Motor neuron (in vitro differentiated cells): Measurements from ENCODE around the gene CD79A. TPM values are rescaled to one million over a fixed set of nuclear protein-coding genes. Genes with fewer than 3 reads are reported as not detected.

Experiments
- ATAC-seq, 8 experiments: fragments of 200-7000 bp; cut with Tn5 transposase; replicated peaks in 6 of 8; 2 replicates each; pipeline ENCODE4 v1.8.0; 2021; ENCODE audit warnings: mild to moderate bottlenecking in 8 of 8, moderate library complexity in 8 of 8
- H3K27ac ChIP-seq, 2 donors: fragments of 250-450 bp; sonication (Bioruptor Pico); 2 replicates each; pipeline ENCODE4 v1.9.0; 2021; ENCODE audit warnings: antibody characterized with exemption in 2 of 2, mild to moderate bottlenecking in 2 of 2, moderate library complexity in 1 of 2
- H3K4me1 ChIP-seq, 2 donors: fragments of 250-450 bp; sonication (Bioruptor Pico); replicated peaks in 1 of 2; 2 replicates each; pipeline ENCODE4 v1.6.1; 2021; ENCODE audit warnings: antibody characterized with exemption in 2 of 2, mild to moderate bottlenecking in 2 of 2, moderate library complexity in 1 of 2
- H3K4me3 ChIP-seq, 5 donors: fragments of 250-450 bp; sonication (Bioruptor Pico); 2 replicates each; pipeline ENCODE4 v1.9.0; 2021; ENCODE audit warnings: antibody characterized with exemption in 5 of 5, mild to moderate bottlenecking in 5 of 5, moderate library complexity in 4 of 5
- WGBS, 10 experiments: fragments of 450-650 bp; shearing (Covaris generic); methylation state at CpG; one replicate each; pipeline ENCODE4 v1.0.0; 2022; 5-methylcytosine and 5-hydroxymethylcytosine counted together
- in situ Hi-C, 9 experiments: fragments of 400-800 bp; cut with MboI; loops; one replicate each; pipeline ENCODE4 v1.15.0; 2021; ENCODE audit warnings: low sequenced_read_pairs in 9 of 9, low pct_unique_long_range_greater_than_20kb in 2 of 9; ENCODE audit not compliant: unreplicated experiment in 9 of 9
- total RNA-seq, 8 experiments: library from RNA; unstranded; fragments of 300-600 nt; gene quantifications; 2 replicates each; pipeline versions ENCODE4 v1.2.3 to v1.2.4, GENCODE V29; 2022

The CD79A gene
- total RNA-seq, 8 experiments from 2014 or later: 0.27 to 1.1 (median 0.41) TPM; not detected in 1

GRCh38 chr19:41879670-41880328 lies 2.7 kb downstream of the CD79A start:
- WGBS, 10 experiments: 56 to 92% (median 67%) methylated on average over 1 to 3 of the region's 7 CpGs; no CpG with 5 or more reads in 6 of the 10 experiments
- Histone ChIP-seq H3K4me3 (no peak overlapping the region), H3K27ac (no peak overlapping the region), H3K4me1 (peaks cover 4 to 7% of the 10 kb centered on the region in 2 donors)
- in situ Hi-C loops: loop anchor here in 2 of 9 experiments (10.0 kb wide), 1 partner anchor 75 kb away; the partner anchor contains the start of gene RABAC1 (in 2 of the 2)
- ATAC-seq: no peak

- Histone ChIP-seq H3K27ac (no peak overlapping the region), H3K4me3 (no peak overlapping the region), H3K4me1 (peaks cover 9 to 12% of the 10 kb centered on the region in 2 donors)
- ATAC-seq: no peak
- in situ Hi-C loops: loop anchor here in 1 of 9 experiments (10.0 kb wide), 1 partner anchor 74 kb away; the partner anchor contains the start of gene RABAC1
- 40% methylated on average over 1 of the region's 5 CpGs; no CpG with 5 or more reads in 9 of the 10 experiments for WGBS, 10 experiments
Measured at GRCh38 chr19:41880329-41880708, 3.2 kb downstream of the CD79A start.

- Histone ChIP-seq H3K27ac (no peak within 1 kb of the TSS), H3K4me1 (peaks cover 9 to 12% of the 10 kb centered on the region in 2 donors), H3K4me3 (peak within 1 kb of the TSS; percentile 54 to 91 (median 79))
- in situ Hi-C loops: loop anchor here in 1 of 9 experiments (10.0 kb wide), 1 partner anchor 72 kb away; the partner anchor contains the start of gene RABAC1
- peak in 1 of 8 experiments; percentile 2 for ATAC-seq
- 0 to 31% (median 14%) methylated on average over 2 to 5 of the region's 80 CpGs for WGBS, 10 experiments
Measured at GRCh38 chr19:41882568-41883462, 5.7 kb downstream of the CD79A start, which contains the start of gene ARHGEF1. ARHGEF1 (plus strand) TSS chr19:41883184; CDS start chr19:41888083, 4,899 bp downstream.

GRCh38 chr19:41883463-41883820 lies 6.4 kb downstream of the CD79A start:
- in situ Hi-C loops: loop anchor here in 1 of 9 experiments (10.0 kb wide), 1 partner anchor 71 kb away; the partner anchor contains the start of gene RABAC1
- Histone ChIP-seq H3K4me1 (peaks cover 9 to 12% of the 10 kb centered on the region in 2 donors), H3K4me3 (peak overlapping the region; percentile 54 to 91 (median 79)), H3K27ac (no peak overlapping the region)
- WGBS, 10 experiments: 0 to 6% (median 3%) methylated on average over 2 to 10 of the region's 23 CpGs; no CpG with 5 or more reads in 5 of the 10 experiments
- no peak for ATAC-seq

GRCh38 chr19:41883821-41884733 lies 7.0 kb downstream of the CD79A start:
- H3K27ac ChIP-seq: peak overlapping the region in 1 of 2 donors; percentile 73
- in situ Hi-C loops: loop anchor here in 1 of 9 experiments (10.0 kb wide), 1 partner anchor 71 kb away; the partner anchor contains the start of gene RABAC1

GRCh38 chr19:41886761-41887710 lies 10.0 kb downstream of the CD79A start:
- ATAC-seq: peak in 2 of 8 experiments; percentile 6 to 14
- Histone ChIP-seq H3K27ac (no peak overlapping the region), H3K4me1 (peaks cover 9 to 12% of the 10 kb centered on the region in 2 donors), H3K4me3 (no peak overlapping the region)
- in situ Hi-C loops: loop anchor here in 1 of 9 experiments (10.0 kb wide), 1 partner anchor 68 kb away; the partner anchor contains the start of gene RABAC1
- WGBS, 10 experiments: 35 to 87% (median 74%) methylated on average over 1 to 12 of the region's 13 CpGs; no CpG with 5 or more reads in 2 of the 10 experiments

More at GRCh38 chr19:41883821-41884733, 7.0 kb downstream of the CD79A start:
- ATAC-seq: peak; percentile 86 to 98 (median 98)
- H3K4me1 ChIP-seq: peaks cover 9 to 12% of the 10 kb centered on the region in 2 donors
- WGBS, 10 experiments: 0% methylated on average over 1 to 11 of the region's 66 CpGs; no CpG with 5 or more reads in 2 of the 10 experiments
- peak overlapping the region; percentile 54 to 91 (median 79) for H3K4me3 ChIP-seq

- in situ Hi-C loops: loop anchor here in 1 of 9 experiments (10.0 kb wide), 1 partner anchor 67 kb away; the partner anchor contains the start of gene RABAC1
- ATAC-seq: peak in 2 of 8 experiments; percentile 35 to 39
- WGBS, 10 experiments: 60 to 71% methylated on average over 1 to 10 of the region's 17 CpGs; no CpG with 5 or more reads in 8 of the 10 experiments
- H3K4me3 ChIP-seq: no peak overlapping the region
- H3K27ac ChIP-seq: no peak overlapping the region
- H3K4me1 ChIP-seq: peaks cover 9 to 12% of the 10 kb centered on the region in 2 donors
Measured at GRCh38 chr19:41887711-41888382, 10.8 kb downstream of the CD79A start.

GRCh38 chr19:41888926-41889325 lies 11.8 kb downstream of the CD79A start:
- ATAC-seq: no peak
- H3K27ac ChIP-seq: no peak overlapping the region
- H3K4me1 ChIP-seq: peaks cover 6% of the 10 kb centered on the region in 2 donors
- H3K4me3 ChIP-seq: no peak overlapping the region
- in situ Hi-C loops: loop anchor here in 1 of 9 experiments (10.0 kb wide), 1 partner anchor 66 kb away; the partner anchor contains the start of gene RABAC1
- WGBS, 10 experiments: 80 to 100% (median 86%) methylated on average over 1 to 2 of the region's 12 CpGs; no CpG with 5 or more reads in 6 of the 10 experiments

GRCh38 chr19:41889896-41890295 lies 12.8 kb downstream of the CD79A start:
- Histone ChIP-seq H3K4me1 (peaks cover 4% of the 10 kb centered on the region in 2 donors), H3K27ac (no peak overlapping the region), H3K4me3 (no peak overlapping the region)
- 90 to 100% (median 98%) methylated on average over 1 to 4 of the region's 8 CpGs; no CpG with 5 or more reads in 4 of the 10 experiments for WGBS, 10 experiments
- in situ Hi-C loops: loop anchor here in 1 of 9 experiments (10.0 kb wide), 1 partner anchor 65 kb away; the partner anchor contains the start of gene RABAC1
- no peak for ATAC-seq

GRCh38 chr19:41890936-41891335 lies 13.9 kb downstream of the CD79A start:
- no peak for ATAC-seq
- 79 to 100% (median 92%) methylated on average over 2 to 4 of the region's 4 CpGs; no CpG with 5 or more reads in 5 of the 10 experiments for WGBS, 10 experiments
- in situ Hi-C loops: no loop called here
- no peak overlapping the region for H3K27ac ChIP-seq
- H3K4me1 ChIP-seq: no peaks in the 10 kb centered on the region
- H3K4me3 ChIP-seq: no peak overlapping the region
